Glomerular visceral epithelial cell (primary cell): ENCODE results near the gene PJA2.
"Not testable (repeated sequence)": the region's sequence is repeated elsewhere in the genome, so short reads cannot be mapped to it uniquely, and the experiment has no call there.

Experiments used
- DNase-seq: peaks from one replicate; pipeline ENCODE4 v3.0.0-alpha.2; 2016; ENCODE audit errors: extremely low spot score

PJA2 gene, protein sequence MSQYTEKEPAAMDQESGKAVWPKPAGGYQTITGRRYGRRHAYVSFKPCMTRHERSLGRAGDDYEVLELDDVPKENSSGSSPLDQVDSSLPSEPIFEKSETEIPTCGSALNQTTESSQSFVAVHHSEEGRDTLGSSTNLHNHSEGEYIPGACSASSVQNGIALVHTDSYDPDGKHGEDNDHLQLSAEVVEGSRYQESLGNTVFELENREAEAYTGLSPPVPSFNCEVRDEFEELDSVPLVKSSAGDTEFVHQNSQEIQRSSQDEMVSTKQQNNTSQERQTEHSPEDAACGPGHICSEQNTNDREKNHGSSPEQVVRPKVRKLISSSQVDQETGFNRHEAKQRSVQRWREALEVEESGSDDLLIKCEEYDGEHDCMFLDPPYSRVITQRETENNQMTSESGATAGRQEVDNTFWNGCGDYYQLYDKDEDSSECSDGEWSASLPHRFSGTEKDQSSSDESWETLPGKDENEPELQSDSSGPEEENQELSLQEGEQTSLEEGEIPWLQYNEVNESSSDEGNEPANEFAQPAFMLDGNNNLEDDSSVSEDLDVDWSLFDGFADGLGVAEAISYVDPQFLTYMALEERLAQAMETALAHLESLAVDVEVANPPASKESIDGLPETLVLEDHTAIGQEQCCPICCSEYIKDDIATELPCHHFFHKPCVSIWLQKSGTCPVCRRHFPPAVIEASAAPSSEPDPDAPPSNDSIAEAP

GRCh38 chr5:109409844-109410388, at the start of gene PJA2:
Gene PJA2 (minus strand): TSS chr5:109409974. CDS start chr5:109383433, 26,541 bp downstream.
- DNase-seq: peak; percentile 100

- peak; percentile 96 for DNase-seq
These were observed 45.9 kb upstream of the PJA2 start for GRCh38 chr5:109455598-109456096.

GRCh38 chr5:109454731-109455505, 45.1 kb upstream of the PJA2 start:
- DNase-seq: peak; percentile 54

- DNase-seq: peak; percentile 30
These were observed 43.5 kb upstream of the PJA2 start for GRCh38 chr5:109453251-109453650.

DNA sequence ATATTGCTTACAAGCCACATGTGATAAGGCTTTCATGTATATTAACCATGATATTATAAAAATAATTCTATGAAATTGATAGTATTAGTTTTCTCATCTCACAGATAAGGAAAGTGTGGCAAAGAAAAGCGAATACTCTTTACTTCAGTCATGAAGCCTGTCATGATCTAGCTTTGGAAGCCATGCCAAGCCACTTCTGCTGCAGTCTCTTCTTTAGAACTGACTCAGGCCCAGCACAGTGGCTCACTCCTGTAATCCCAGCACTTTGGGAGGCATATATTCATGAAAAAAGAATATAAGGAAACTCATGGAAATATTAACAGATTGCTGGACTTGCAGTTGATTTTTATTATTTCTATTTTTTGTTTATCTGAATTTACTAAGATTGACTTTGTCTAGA, 42.9 kb upstream of the PJA2 start:
- DNase-seq: no peak

DNA sequence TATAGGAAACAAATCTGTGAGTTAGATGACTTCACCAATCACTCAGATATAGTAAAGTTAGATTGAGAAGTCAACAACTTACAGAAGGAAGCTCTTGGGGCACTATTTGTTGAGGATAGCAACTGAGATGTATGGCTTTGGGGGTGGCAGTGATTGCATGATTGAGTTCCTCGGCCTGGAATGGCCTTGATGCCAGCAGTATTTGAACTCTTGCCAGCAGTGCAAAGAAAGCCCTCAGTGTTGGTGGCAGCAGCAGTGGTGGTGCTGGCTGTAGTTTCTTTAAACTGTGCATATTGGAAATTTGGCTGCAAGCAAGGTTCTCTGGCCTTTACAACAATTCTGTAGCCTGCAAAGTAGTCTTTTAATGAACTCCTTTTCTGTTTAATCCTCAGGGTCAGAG, 41.4 kb upstream of the PJA2 start:
- no peak for DNase-seq

DNA sequence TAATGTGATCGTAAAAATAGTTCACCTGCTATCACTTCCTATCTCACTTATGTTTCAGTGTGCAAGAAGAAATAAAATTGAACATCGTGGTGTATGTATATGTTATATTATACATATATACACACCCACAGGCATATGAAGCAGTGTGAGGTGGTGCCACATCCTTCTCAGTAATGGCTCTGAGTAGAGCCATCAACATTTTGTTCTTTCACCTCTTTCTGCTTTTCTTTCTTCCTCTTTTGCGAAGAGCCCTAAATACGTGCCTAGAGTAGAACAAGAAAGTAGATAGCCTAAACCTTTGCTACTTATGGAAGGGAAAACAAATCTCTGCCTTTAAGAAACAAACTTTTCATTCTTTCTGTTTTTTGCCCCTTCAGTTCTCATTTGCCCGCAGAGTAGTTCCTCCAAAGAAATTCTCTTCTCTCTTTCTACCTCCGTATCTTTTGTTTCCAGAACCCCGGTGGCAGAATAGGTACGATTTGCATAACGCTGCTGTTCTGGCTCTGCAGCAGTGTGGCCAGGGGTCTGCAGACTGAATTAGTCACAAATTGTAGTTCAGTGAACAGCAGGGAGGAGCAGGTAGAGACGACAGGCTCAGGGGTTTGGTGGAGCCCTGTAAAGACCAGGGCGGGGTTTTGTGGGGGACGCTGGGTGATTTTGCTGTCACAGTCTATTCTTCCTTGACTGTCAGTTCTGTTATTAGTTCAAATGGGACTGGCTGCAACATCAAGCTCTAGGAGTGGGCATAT, 40.5 kb upstream of the PJA2 start:
- no peak for DNase-seq

- DNase-seq: no peak
These were observed 39.1 kb upstream of the PJA2 start for GRCh38 chr5:109448838-109449237.

GRCh38 chr5:109439590-109439989, 29.8 kb upstream of the PJA2 start:
- no peak for DNase-seq

DNA sequence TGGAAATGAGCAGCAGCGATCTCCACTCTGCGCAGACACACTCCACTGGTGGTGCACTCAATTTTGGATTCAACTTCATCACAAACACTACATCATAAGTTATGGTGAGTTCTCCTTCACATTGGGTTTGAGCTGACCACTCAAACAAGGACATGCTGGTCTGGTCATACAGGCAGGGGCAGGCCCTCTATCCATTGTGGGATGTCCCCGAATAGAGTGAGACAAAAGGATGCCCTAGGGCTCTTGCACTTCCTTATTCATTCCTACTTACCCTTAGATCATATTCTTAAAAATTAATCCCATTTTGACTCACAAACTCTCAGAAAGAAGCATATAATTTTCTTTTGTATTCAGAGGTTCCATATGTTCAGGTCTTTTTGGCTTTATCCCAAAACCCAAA, 16.3 kb upstream of the PJA2 start:
- DNase-seq: no peak

DNA sequence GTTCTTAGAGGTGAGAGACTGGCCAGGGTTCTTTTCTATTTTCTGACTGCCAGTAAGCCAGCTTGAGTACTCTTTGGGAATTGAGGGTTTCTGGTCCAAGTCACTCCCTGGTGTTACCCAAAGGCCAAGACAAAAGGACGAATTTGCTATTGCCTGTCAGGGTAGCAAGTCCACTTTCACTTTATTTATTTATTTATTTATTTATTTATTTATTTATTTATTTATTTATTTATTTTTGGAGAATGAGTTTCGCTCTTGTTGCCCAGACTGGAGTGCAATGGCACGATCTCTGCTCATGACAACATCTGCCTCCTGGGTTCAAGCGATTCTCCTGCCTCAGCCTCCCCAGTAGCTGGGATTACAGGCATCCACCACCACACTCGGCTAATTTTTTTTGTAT, 15.7 kb upstream of the PJA2 start:
- not testable (repeated sequence) for DNase-seq

DNA sequence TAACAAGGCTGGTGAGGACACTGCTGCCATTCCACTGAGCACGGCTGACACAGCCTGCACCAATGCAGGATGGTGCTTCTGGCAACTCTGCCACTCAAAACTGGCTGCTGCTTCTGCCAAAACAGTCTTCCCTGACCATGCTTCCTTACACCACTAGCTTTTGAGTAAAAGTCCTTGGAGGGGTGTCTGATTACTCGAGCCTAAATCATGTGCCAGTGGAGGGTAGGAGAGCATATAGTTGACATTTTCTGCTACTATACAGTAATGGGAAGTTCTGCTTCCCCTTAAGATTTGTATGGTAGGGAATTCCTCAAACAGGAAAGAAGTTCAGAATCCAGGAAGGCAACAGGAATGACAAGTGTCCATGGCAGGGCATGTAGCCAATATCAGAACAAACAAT, 12.2 kb upstream of the PJA2 start:
- DNase-seq: no peak

- DNase-seq: no peak
These were observed 9.1 kb upstream of the PJA2 start for GRCh38 chr5:109418712-109419352.

GRCh38 chr5:109416882-109417281, 7.1 kb upstream of the PJA2 start:
- DNase-seq: no peak

GRCh38 chr5:109413921-109414461, 4.2 kb upstream of the PJA2 start:
- DNase-seq: not testable (repeated sequence)

DNA sequence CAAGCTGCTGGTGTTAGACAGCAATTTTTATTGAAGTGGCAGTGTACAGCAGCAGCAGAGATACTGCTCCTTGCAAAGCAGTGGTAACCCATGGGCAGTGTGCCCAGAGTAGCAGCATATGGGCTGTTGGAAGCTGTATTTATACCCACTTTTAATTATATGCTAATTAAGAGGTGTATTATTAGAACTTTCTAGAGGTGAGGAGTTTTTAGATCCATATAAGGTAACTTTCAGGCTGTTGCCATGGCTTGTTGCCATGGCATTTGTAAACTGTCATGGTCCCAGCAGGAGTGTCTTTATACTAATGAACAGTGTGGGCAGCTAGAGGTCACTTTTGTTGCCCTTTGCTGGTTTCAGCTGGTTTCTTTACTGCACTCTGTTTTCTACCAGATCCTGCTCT, 3.7 kb upstream of the PJA2 start:
- DNase-seq: peak; percentile 22

DNA sequence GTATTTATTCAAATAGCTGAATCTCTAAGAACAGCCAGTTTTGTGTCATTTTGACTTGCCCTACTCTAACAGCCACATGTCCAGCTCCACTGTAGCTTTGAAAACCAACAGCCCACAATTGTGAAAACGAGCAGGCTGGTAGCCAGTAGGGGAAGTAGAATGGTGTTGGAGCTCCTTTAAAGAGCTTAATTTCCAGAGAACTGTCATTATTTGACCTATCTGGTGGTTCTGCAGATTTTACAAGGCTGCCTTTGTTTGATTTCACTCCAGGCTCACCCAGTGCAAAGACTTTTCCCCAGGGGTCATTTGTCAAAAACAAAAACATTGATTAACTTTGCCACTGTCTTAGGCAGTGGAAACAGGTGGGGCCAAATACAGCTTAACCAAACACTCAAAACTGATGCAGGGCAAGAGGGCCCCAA, 3.2 kb upstream of the PJA2 start:
- DNase-seq: no peak

DNA sequence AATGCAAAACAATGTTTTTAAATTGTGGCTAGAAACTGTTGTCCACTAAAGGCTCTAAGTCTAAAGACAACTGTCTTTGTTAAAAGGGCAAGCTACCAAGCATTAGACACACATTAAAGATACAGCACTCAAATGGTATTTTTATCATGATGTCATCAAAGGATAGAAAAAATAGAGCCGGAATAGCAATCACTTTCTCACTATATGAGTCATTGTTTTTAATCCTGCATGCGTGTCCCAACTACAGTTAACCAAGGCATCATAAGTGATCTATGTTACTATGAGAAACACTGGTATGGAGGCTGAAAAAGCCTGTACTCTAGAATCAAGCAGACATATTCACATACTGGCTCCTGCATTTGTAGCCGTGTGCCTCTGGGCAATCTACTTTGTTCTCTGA, 1.9 kb upstream of the PJA2 start:
- DNase-seq: peak; percentile 85

GRCh38 chr5:109411149-109411514, 1.4 kb upstream of the PJA2 start:
- no peak for DNase-seq

DNA sequence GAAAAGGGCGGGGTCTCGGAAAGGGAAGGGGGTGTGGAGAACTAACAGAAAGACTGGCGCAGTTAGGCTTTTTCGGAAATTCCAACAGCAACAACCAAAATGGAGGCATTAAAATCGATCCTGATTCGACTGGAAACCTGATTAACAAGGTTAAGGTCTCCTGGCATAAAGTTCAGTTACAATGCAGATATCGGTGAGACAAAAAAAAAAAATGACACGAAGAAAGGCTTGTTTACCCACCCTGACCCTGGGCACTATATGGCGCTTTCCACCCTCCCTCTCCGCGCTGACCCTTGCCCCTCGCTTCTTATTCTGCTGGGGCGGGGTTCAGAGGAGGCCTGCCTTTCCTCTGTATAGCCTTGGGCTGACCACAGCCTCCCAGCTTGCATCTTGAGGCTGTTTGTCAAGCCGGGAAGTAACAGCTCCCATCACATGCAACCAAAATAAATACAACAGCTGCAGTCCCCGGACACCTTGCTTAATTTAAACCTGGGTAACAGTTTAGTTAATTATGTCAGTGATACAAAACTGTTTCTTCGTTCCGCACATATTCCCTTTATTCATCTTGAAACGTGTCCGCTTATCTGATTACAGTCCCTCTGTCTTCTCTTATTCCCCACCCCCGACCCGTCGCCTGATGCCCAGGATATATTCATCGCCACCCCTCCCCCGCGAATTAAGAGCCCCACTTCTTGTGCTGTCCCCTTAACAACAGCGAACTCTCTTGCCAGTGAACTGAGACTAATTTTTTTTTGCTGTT, 795 bp upstream of the PJA2 start:
- DNase-seq: peak; percentile 83
